Neural progenitor cell (in vitro differentiated cells): ENCODE measurements around the gene KRTAP19-5.

Experiments used
- EZH2 ChIP-seq: fragments of 200-600 bp; sonication (generic); IDR thresholded peaks from 2 replicates; pipeline ENCODE4 v1.6.1; 2017; ENCODE audit warnings: antibody characterized with exemption, mild to moderate bottlenecking, moderate library complexity
- EZH2phosphoT487 ChIP-seq: fragments of 200-600 bp; sonication (generic); IDR thresholded peaks from 2 replicates; pipeline ENCODE4 v1.6.1; 2017; ENCODE audit warnings: antibody characterized with exemption
- TF ChIP-seq, protein P1 (sequence below): fragments of 200-600 bp; sonication (generic); IDR thresholded peaks from 2 replicates; pipeline ENCODE4 v1.5.1; 2017; ENCODE audit warnings: antibody characterized with exemption, mild to moderate bottlenecking

DNA sequence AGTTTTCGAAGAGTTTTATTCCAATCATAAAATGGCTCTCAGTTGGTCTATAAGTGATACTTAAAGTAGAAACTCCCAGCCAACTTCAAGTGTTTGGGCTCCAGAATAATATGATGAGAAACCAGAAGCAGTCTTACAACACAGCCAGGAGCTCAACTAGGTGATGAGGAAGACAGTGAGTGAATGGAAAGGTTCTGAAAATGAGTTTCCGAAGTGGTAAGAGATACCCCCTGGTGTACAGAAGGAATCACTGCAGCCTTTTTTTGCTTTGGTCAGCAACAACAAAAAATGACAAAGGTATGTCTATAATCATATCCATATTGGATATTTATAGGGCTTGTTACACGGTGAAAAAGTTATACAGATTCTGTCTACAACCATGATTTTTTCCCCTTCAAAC lies 38.2 kb downstream of the KRTAP19-5 start:
- TF ChIP-seq EZH2phosphoT487 (no peak), EZH2 (no peak)
- TF ChIP-seq, protein P1, sequence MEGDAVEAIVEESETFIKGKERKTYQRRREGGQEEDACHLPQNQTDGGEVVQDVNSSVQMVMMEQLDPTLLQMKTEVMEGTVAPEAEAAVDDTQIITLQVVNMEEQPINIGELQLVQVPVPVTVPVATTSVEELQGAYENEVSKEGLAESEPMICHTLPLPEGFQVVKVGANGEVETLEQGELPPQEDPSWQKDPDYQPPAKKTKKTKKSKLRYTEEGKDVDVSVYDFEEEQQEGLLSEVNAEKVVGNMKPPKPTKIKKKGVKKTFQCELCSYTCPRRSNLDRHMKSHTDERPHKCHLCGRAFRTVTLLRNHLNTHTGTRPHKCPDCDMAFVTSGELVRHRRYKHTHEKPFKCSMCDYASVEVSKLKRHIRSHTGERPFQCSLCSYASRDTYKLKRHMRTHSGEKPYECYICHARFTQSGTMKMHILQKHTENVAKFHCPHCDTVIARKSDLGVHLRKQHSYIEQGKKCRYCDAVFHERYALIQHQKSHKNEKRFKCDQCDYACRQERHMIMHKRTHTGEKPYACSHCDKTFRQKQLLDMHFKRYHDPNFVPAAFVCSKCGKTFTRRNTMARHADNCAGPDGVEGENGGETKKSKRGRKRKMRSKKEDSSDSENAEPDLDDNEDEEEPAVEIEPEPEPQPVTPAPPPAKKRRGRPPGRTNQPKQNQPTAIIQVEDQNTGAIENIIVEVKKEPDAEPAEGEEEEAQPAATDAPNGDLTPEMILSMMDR, result peak; percentile 69
